Middle frontal gyrus (tissue), 1 donor: ENCODE data around the gene BMP4.
"Not testable (repeated sequence)": the region's sequence is repeated elsewhere in the genome, so short reads cannot be mapped to it uniquely, and the experiment has no call there.

Experiments used
- DNase-seq: peaks from one replicate; pipeline ENCODE4 v3.0.0-alpha.2; 2015; ENCODE audit warnings: low spot score; ENCODE audit errors: extremely low spot score

Gene BMP4

DNA sequence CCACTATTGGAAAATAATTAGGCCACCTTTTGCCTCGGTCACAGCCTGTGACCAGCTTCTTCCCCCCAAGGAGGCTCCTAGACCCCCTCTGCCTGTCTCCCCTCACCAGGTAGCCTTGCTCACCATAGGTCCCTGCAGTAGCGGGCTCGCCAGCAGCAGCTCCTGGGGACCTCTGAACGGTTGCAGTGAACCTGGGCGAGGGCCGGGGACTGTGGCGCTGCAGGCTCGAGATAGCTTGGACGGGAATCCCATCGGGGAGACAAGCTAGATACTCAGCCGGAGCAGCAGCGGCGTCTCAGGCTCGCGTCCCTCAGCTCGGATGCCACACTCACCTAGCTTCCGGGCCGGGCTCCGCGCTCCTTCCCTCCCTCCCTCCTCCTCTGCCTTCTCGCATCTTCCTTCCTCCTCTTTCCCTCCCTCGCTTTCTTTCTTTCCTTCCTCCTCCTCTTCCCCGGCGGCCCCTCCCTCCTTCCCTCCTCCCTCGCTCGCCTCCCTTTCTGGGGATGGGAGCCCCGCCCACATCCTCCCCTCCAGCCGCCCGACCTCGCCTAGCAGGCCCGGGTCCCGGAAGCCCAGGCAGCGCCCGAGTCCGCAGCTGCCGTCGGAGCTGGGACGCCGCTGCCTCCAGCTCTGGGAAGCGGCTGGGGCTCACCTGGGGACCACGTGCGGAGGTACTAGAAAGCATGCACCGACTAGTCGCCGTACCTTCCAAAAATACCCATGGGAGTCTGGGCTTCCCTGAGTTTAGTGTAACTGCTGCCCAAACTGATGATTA, at the start of gene BMP4:
BMP4 (minus strand) TSS at position 399 of the 775 bp plus-strand sequence. CDS start 4,603 bp downstream, outside the sequence.
- DNase-seq = no peak

- DNase-seq = no peak
Measured at GRCh38 chr14:54003064-54003463, 46.4 kb upstream of the BMP4 start.

DNA sequence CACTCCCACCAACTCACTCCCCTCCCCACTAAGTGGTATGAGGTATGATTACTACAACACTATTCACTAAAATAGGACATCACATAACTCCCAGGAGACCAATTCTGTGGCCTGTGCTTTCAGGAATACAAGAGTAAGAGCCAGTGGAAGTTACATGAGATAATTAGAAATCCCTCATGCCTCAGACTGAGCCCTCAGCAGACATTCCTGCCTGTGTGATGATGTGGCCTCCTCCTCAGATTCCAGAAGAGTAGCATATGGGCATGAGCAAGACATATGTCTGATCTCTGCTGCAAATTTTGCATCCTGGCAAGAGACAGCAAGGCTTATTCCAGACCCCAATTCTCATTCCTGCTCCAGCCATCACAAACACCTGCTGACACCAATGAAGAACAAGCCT, 46.0 kb upstream of the BMP4 start:
- no peak for DNase-seq

DNA sequence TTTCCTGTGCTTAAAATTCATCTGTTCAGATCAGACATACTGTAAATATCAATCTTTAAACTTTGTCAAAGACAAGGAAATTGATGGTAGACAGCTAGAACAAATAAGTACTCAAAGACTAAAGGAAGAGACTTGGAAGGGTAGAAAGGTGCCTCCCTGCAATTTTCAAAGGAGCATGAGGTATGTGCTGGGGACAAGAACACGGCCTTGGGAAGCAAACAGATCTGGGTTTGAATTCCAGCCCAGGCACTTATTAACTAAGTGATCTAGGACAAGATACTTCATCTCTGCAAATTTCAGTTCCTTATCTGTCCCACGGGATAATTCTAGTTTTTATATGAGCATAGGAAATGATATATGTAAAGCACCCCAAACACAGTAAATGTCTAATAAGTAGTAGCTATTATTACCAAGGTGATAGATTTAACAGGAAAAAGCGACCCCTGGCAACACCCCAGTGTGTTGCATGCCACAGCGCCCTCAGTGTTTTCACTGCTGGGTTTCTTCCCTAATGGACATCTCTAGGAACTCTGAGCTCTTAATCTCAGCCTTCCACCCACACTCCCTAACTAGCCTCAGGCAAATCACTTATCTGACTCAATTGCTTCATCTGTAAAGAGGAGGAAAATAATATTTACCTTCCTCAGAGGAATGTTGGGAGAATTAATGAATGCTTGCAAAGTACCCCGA, 44.7 kb upstream of the BMP4 start:
- no peak for DNase-seq

GRCh38 chr14:54000341-54000811, 43.8 kb upstream of the BMP4 start:
- no peak for DNase-seq

DNA sequence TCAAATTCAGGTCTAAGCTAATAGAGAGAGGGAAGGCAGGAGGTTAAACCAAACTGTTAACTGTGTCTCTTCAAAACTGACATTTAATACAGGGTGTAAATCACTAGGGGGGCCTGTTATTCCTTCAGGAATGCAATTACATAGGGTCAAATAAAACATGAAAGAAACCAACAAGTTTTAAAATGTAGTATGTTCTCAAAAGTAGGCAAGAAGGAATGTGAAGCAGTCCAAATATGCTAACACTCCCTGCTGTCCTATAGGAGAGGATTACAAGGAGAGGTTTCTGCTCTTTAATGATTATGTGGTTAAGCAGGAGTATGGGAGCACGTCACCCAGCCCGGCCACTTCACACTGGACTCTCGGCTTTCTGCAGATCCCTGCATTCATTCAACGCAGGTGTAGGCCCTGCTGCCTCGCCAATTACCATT, 42.5 kb upstream of the BMP4 start:
- DNase-seq = no peak

DNA sequence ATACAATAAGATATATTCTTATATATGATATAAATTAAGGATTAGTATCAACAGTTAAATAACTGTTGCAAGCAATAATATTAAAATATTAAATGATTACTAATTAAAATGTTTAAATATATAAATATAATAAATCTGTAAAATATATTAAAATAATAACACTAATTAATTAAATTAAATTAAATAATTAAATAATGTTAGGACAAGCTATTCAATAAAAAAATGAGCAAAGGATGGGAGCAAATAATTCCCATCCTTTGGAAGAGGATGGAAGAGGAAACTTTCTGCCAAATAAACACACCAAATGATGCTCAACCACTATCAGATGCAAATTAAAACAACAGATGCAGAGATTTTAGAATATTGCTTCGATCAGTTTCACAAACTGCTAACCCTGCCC, 39.4 kb upstream of the BMP4 start:
- DNase-seq = no peak

- DNase-seq = no peak
Measured at GRCh38 chr14:53993920-53994607, 37.4 kb upstream of the BMP4 start.

GRCh38 chr14:53990978-53991377, 34.4 kb upstream of the BMP4 start:
- DNase-seq = no peak

DNA sequence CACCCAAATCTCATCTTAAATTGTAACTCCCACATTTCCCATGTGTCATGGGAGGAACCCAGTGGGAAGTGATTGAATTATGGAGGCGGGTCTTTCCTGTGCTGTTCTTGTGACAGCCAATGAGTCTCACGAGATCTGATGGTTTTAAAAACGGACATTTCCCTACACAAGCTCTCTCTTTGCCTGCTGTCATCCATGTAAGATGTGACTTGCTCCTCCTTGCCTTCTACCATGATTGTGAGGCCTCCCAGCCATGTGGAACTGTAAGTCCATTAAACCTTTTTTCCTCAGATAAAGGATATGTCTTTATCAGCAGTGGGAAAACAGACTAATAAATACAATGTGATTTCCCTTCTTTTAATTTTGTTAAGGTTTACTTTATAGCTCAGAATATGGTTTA, 30.1 kb upstream of the BMP4 start:
- not testable (repeated sequence) for DNase-seq

GRCh38 chr14:53984958-53985357, 28.3 kb upstream of the BMP4 start:
- not testable (repeated sequence) for DNase-seq

DNA sequence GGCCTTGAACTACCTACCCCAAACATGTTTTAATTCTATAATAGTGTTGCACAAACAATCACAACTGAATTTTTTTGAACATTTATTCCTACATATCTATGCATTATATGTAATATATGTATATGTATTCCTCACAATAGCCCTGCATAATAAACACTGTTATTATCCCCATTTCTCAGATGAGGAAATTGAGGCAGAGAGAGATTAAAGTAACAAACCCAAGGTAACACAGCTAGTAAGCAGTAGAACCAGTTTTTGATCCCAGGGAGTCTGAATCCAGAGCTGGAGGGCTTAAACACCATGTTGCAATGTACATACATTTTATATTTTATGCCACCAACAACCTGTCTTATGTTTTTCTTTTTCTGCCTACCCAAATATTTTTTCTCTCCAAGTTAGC, 26.5 kb upstream of the BMP4 start:
- DNase-seq = no peak

DNA sequence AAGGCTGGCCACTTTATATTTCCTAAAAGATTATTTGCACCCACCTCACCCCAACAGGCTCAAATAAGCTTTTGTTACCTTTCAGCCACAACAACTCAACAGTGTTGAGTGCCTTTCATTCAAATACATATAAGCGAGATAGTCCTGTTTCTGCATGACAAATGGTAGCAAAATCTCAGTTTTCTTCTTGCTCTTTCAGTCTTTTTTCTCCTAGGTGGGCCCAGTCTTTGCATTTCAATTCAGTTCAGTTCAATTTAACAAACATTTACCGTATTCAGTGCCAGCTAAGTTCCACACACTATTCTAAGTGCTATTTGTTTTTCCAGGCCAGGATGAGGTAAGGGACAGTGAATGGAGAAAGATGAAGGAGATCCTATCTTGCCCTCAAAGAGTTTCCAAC, 25.9 kb upstream of the BMP4 start:
- DNase-seq = no peak

GRCh38 chr14:53979747-53980642, 23.4 kb upstream of the BMP4 start:
- DNase-seq = no peak

DNA sequence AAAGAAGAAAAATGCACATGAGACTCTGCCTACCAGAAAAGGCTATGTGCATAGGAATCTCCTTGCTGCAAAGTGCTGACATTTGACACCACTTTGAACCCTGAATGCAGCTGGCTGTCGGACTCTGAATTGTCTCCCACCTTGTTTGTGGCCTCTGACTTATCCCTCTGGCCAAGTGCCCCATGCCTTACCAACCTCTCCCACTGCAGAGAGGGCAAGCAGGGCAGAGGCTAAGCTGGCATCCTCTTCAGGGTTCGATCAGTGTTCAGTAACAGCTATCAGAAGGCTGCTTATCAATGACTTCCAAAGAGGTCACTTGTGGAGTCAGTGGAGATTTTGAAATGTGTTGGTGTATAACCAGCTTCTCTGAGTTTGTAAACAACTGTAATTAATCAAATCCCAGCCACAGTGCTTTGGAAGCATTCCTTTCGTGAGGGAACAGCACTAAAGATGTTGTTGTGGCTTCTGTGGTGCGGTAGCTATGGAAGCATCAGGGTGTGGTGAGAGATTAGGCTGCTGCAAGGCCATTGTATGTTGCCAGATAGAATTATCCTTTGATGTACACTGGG, 22.6 kb upstream of the BMP4 start:
- DNase-seq = no peak

DNA sequence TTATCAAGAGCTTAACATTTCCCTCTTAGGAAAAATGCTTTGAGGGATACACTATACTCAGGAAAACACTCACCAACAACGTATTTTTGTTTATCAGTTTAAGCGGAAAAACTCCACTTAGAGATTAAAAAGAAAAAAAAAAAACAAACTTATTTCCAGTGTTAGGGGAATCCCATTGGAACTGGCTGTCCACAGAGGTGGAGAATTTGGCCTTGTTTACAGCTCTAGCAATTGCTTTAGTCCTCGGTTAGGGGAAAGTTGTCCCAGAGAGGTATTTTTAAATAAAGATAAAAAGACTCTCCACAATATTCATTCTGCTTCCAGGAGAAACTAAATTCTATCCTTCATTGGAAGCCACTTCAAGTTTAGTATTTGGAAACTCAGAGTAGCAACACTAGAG, 21.6 kb upstream of the BMP4 start:
- no peak for DNase-seq

- DNase-seq = no peak
Measured at GRCh38 chr14:53975444-53975843, 18.8 kb upstream of the BMP4 start.

- no peak for DNase-seq
Measured at GRCh38 chr14:53971521-53971920, 14.9 kb upstream of the BMP4 start.

DNA sequence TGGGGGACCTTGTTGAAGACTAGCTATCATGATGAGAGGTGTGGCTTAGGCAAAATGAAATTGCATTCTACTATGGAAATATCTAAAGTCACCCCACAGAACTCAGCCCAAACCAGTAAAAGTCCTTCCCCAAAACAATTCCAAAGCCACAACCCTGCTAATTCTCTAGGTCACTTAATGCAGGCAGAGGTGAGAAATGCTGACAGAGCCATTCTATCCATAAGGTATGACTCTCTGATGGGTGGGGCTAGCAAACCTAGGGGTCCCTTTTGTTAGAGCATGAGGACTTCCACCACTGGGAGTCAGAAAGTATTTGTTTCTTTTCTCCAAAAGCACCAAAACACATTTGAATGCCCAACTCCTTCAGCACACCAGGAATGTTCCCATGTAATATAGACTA, 12.7 kb upstream of the BMP4 start:
- DNase-seq = no peak

DNA sequence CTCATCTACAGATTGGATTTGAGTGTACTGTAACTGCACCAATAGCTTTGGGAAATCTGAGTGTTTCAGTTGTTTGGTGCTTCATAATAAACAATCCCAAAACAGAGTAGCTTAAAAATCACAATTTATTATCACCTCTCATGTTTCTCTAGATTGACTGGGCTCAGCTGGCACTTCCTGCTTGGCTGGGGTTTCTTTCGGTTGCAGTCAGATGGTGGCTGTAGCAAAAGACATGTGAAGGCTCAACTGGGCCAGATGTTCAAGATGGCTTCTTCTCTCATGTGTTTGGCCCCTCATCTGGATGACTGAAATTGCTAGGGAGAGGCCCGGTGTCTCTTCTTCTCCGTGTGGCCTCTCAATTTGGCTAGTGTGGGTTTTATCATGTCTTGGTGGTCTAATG, 12.1 kb upstream of the BMP4 start:
- no peak for DNase-seq

DNA sequence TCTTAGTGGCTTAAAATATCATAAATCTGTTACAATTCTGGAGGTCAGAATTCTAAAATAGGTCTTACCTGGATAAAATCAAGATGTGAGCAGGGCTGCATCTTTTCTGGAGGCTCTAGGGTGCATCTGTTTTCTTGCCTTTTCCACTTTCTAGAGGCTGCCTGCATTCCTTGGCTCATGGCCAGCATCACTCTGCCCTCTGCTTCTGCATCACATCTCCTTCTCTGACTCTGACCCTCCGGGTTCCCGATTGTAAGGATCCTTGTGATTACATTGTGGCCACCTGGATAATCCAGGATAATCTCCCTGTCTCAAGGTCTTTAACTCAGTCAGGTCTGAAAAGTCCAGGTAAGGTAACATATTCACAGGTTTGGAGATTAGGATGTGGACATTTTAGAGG, 11.0 kb upstream of the BMP4 start:
- DNase-seq = no peak
